H1 (cell line): ENCODE data around the gene DUSP7. TPM values are rescaled to one million over a fixed set of nuclear protein-coding genes. Genes with fewer than 3 reads are reported as not detected.

Source experiments
- CTCF ChIA-PET: fragments of 300-600 bp; sonication (Branson Sonifier 250); formaldehyde crosslinking; loops from one replicate; lab custom pipeline; 2021; ENCODE audit not compliant: partially characterized antibody; lab: Charles Lee
- POLR2A ChIA-PET: fragments of 300-600 bp; sonication (Branson Sonifier 250); formaldehyde crosslinking; loops from one replicate; lab custom pipeline; 2021; ENCODE audit warnings: inconsistent platforms; ENCODE audit not compliant: partially characterized antibody; lab: Charles Lee
- DNase-seq, 2 experiments: peaks; one replicate each; pipeline versions ENCODE4 v3.0.0 to v3.0.0-alpha.2; 2010 to 2022; ENCODE audit warnings: low spot score in 2 of 2, low read depth in 1 of 2, mixed read lengths in 1 of 2
- FAIRE-seq: peaks from 2 replicates; lab custom pipeline; 2011; peaks lifted over from hg19 to GRCh38; lab: Jason Lieb, UNC
- H2AFZ ChIP-seq: 2 replicates; pipeline ENCODE4 v1.8.1; 2012; ENCODE audit warnings: low read length, inconsistent platforms
- H2AK5ac ChIP-seq: 2 replicates; pipeline ENCODE4 v1.6.1; 2013; ENCODE audit warnings: low read depth, low read length
- H2BK120ac ChIP-seq: replicated peaks from 2 replicates; pipeline ENCODE3; 2013; ENCODE audit warnings: low read depth, low read length, inconsistent platforms
- H2BK12ac ChIP-seq: 2 replicates; pipeline ENCODE4 v1.6.1; 2013; ENCODE audit warnings: low read depth, low read length
- H2BK15ac ChIP-seq: 2 replicates; pipeline ENCODE4 v1.6.1; 2013; ENCODE audit warnings: low read length
- H2BK20ac ChIP-seq: 2 replicates; pipeline ENCODE4 v1.6.1; 2013; ENCODE audit warnings: low read length
- H2BK5ac ChIP-seq: 2 replicates; pipeline ENCODE4 v1.6.1; 2013; ENCODE audit warnings: low read depth, low read length
- H3K14ac ChIP-seq: 2 replicates; pipeline ENCODE4 v1.6.1; 2013; ENCODE audit warnings: inconsistent platforms; ENCODE audit not compliant: insufficient read length
- H3K18ac ChIP-seq: 2 replicates; pipeline ENCODE4 v1.6.1; 2013; ENCODE audit warnings: low read length; ENCODE audit errors: extremely low read depth
- H3K23ac ChIP-seq: 2 replicates; pipeline ENCODE4 v1.6.1; 2013; ENCODE audit warnings: inconsistent platforms; ENCODE audit not compliant: insufficient read length
- H3K23me2 ChIP-seq: 2 replicates; pipeline ENCODE4 v1.6.1; 2013; ENCODE audit warnings: low read depth, low read length
- H3K27ac ChIP-seq: 2 replicates; pipeline ENCODE4 v1.6.1; 2011; ENCODE audit warnings: low read depth, low read length, inconsistent platforms
- H3K27me3 ChIP-seq, 4 experiments: replicated peaks in 1 of 4; 1 replicate in 1 of 4; 2 replicates in 3 of 4; pipeline versions ENCODE4 v1.6.1 to v1.8.1; 2011 to 2013; ENCODE audit warnings: low read length in 3 of 4, mild to moderate bottlenecking in 3 of 4, inconsistent platforms in 2 of 4, mixed read lengths in 2 of 4, moderate library complexity in 1 of 4; ENCODE audit not compliant: control insufficient read depth in 3 of 4, insufficient read depth in 3 of 4; ENCODE audit errors: extremely low read depth in 1 of 4
- H3K36me3 ChIP-seq, 4 experiments: 2 replicates each; pipeline versions ENCODE4 v1.6.1 to v1.8.1; 2011 to 2013; ENCODE audit warnings: mild to moderate bottlenecking in 4 of 4, low read length in 3 of 4, moderate library complexity in 2 of 4, control low read depth in 1 of 4, inconsistent platforms in 1 of 4; ENCODE audit not compliant: insufficient read depth in 4 of 4, control insufficient read depth in 2 of 4
- H3K4ac ChIP-seq: replicated peaks from 2 replicates; pipeline ENCODE3; 2013; ENCODE audit warnings: low read length, low read depth, mixed read lengths, inconsistent platforms; ENCODE audit not compliant: insufficient read length
- H3K4me1 ChIP-seq, 4 experiments: replicated peaks in 1 of 4; 1 replicate in 1 of 4; 2 replicates in 3 of 4; pipeline versions ENCODE4 v1.6.1 to v1.8.1; 2011 to 2013; ENCODE audit warnings: low read length in 3 of 4, inconsistent platforms in 2 of 4, mixed read lengths in 1 of 4; ENCODE audit not compliant: insufficient read depth in 4 of 4, control insufficient read depth in 3 of 4
- H3K4me2 ChIP-seq, 2 experiments: 2 replicates each; pipeline versions ENCODE4 v1.6.1 to v1.8.1; 2011 to 2013; ENCODE audit warnings: low read depth in 2 of 2, low read length in 2 of 2, control low read depth in 1 of 2, inconsistent platforms in 1 of 2, mild to moderate bottlenecking in 1 of 2; ENCODE audit not compliant: insufficient read depth in 1 of 2
- H3K4me3 ChIP-seq, 4 experiments: fragments of 200-600, 300-600 bp in 1 of 4; sonication (generic), shearing (Covaris generic), sonication (Bioruptor Twin) in 1 of 4; 2 replicates each; pipeline versions ENCODE4 v1.5.1 to v1.8.1; 2011 to 2016; ENCODE audit warnings: low read length in 4 of 4, low read depth in 3 of 4, control low read depth in 2 of 4, inconsistent platforms in 2 of 4, mild to moderate bottlenecking in 2 of 4, mixed read lengths in 1 of 4, moderate library complexity in 1 of 4; ENCODE audit not compliant: insufficient read depth in 2 of 4; ENCODE audit errors: extremely low read depth in 1 of 4
- H3K56ac ChIP-seq: replicated peaks from 2 replicates; pipeline ENCODE3; 2013; ENCODE audit warnings: low read depth, mild to moderate bottlenecking, mixed read lengths, low read length, inconsistent platforms; ENCODE audit not compliant: insufficient read length
- H3K79me1 ChIP-seq: 2 replicates; pipeline ENCODE4 v1.6.1; 2013; ENCODE audit warnings: low read depth, low read length, control low read depth
- H3K79me2 ChIP-seq, 2 experiments: 2 replicates each; pipeline versions ENCODE4 v1.6.1 to v1.8.1; 2012 to 2013; ENCODE audit warnings: low read length in 2 of 2, mild to moderate bottlenecking in 2 of 2, inconsistent platforms in 1 of 2; ENCODE audit not compliant: insufficient read depth in 2 of 2, control insufficient read depth in 1 of 2
- H3K9ac ChIP-seq, 4 experiments: replicated peaks in 1 of 4; 1 replicate in 1 of 4; 2 replicates in 3 of 4; pipeline versions ENCODE4 v1.6.1 to v1.8.1; 2011 to 2013; ENCODE audit warnings: low read depth in 3 of 4, low read length in 3 of 4, control low read depth in 2 of 4, mild to moderate bottlenecking in 2 of 4, moderate library complexity in 2 of 4, inconsistent platforms in 1 of 4; ENCODE audit errors: extremely low read depth in 1 of 4
- H3K9me3 ChIP-seq, 2 experiments: 2 replicates each; pipeline versions ENCODE4 v1.6.1 to v1.8.1; 2012 to 2013; ENCODE audit warnings: mild to moderate bottlenecking in 2 of 2, moderate library complexity in 2 of 2, control low read depth in 1 of 2, inconsistent platforms in 1 of 2, low read depth in 1 of 2, low read length in 1 of 2, mixed read lengths in 1 of 2; ENCODE audit not compliant: insufficient read depth in 2 of 2
- H4K20me1 ChIP-seq, 2 experiments: replicated peaks in 1 of 2; 2 replicates each; pipeline versions ENCODE3 to v1.8.1; 2011 to 2013; ENCODE audit warnings: inconsistent platforms in 2 of 2, low read length in 2 of 2, mild to moderate bottlenecking in 1 of 2; ENCODE audit not compliant: insufficient read depth in 2 of 2, control insufficient read depth in 1 of 2
- H4K5ac ChIP-seq: 2 replicates; pipeline ENCODE4 v1.6.1; 2013; ENCODE audit warnings: low read length, low read depth, mixed read lengths, inconsistent platforms; ENCODE audit not compliant: insufficient read length
- H4K8ac ChIP-seq: 2 replicates; pipeline ENCODE4 v1.8.0; 2013; ENCODE audit warnings: mild to moderate bottlenecking, moderate library complexity, low read length, inconsistent platforms; ENCODE audit not compliant: insufficient read depth; ENCODE audit errors: extremely low read depth
- H4K91ac ChIP-seq: replicated peaks from 2 replicates; pipeline ENCODE3; 2013; ENCODE audit warnings: low read length, mixed read lengths, inconsistent platforms; ENCODE audit not compliant: insufficient read length
- ATF2 ChIP-seq: IDR thresholded peaks from 2 replicates; pipeline ENCODE4 v1.6.1; 2012; ENCODE audit warnings: low read length, inconsistent platforms
- CTBP2 ChIP-seq: IDR thresholded peaks from 2 replicates; pipeline ENCODE4 v1.7.0; 2011; ENCODE audit warnings: borderline replicate concordance, mild to moderate bottlenecking, moderate library complexity, mixed read lengths, low read length; ENCODE audit not compliant: insufficient read depth, insufficient read length
- EGR1 ChIP-seq: IDR thresholded peaks from 2 replicates; pipeline ENCODE4 v1.6.1; 2011; ENCODE audit warnings: low read depth, low read length, borderline replicate concordance
- EP300 ChIP-seq, 2 experiments: IDR thresholded peaks; 1 replicate in 1 of 2; 2 replicates in 1 of 2; pipeline ENCODE4 v1.6.1; 2011 to 2012; ENCODE audit warnings: low read depth in 2 of 2, low read length in 2 of 2, mild to moderate bottlenecking in 2 of 2, borderline replicate concordance in 1 of 2, inconsistent platforms in 1 of 2, moderate library complexity in 1 of 2
- POLR2AphosphoS5 ChIP-seq: IDR thresholded peaks from 2 replicates; pipeline ENCODE4 v1.6.1; 2011; ENCODE audit warnings: low read depth, low read length
- POU5F1 ChIP-seq: IDR thresholded peaks from 2 replicates; pipeline ENCODE4 v1.6.1; 2011; ENCODE audit warnings: low read depth, mild to moderate bottlenecking, low read length, moderate library complexity
- RNF2 ChIP-seq: fragments of 200-900, 300-1000 bp; sonication (generic); IDR thresholded peaks from 2 replicates; pipeline ENCODE4 v1.7.1; 2016; ENCODE audit warnings: borderline replicate concordance, low read depth, mild to moderate bottlenecking, antibody characterized with exemption, low read length; ENCODE audit not compliant: poor library complexity, severe bottlenecking; ENCODE audit errors: missing control alignments
- SIN3A ChIP-seq, 2 experiments: IDR thresholded peaks in 1 of 2; conservative IDR thresholded peaks in 1 of 2; 2 replicates each; pipeline ENCODE4 v1.6.1; 2011 to 2012; ENCODE audit warnings: low read length in 2 of 2, improper control_type of control experiment in 1 of 2, low read depth in 1 of 2, mild to moderate bottlenecking in 1 of 2
- SUZ12 ChIP-seq: fragments of 200-600 bp; sonication (generic); IDR thresholded peaks from 2 replicates; pipeline ENCODE4 v1.6.1; 2012; ENCODE audit warnings: mild to moderate bottlenecking, inconsistent platforms, low read length, moderate library complexity, mixed read lengths
- ZNF274 ChIP-seq: IDR thresholded peaks from 2 replicates; pipeline ENCODE4 v1.7.0; 2012; ENCODE audit warnings: low read length, borderline replicate concordance; ENCODE audit errors: extremely low read depth
- WGBS, 2 experiments: shearing (Covaris generic) in 1 of 2; methylation state at CpG; one replicate each; pipeline versions ENCODE4 v1.1.6 to v1.1.7; 2013 to 2015; ENCODE audit warnings: low lambda C conversion rate in 2 of 2, mixed read lengths in 2 of 2, inconsistent platforms in 1 of 2, low coverage in 1 of 2, missing lambda C conversion rate in 1 of 2; ENCODE audit not compliant: insufficient replicate concordance in 2 of 2, insufficient coverage in 1 of 2, insufficient read length in 1 of 2; ENCODE audit errors: extremely low coverage in 1 of 2, missing lambda C conversion rate in 1 of 2; 5-methylcytosine and 5-hydroxymethylcytosine counted together
- polyA plus RNA-seq, 7 experiments: library from polyadenylated mRNA; depleted of rRNA in 3 of 7; stranded (reverse) in 5 of 7; unstranded in 2 of 7; fragments of >200 nt in 5 of 7; fragments of 200-250 nt in 2 of 7; gene quantifications; 1 replicate in 5 of 7; 2 replicates in 1 of 7; 4 replicates in 1 of 7; pipeline versions ENCODE4 v1.2.1 to v1.2.3, GENCODE V29; 2011 to 2013; ENCODE audit warnings: missing spikeins in 2 of 7, mixed read lengths in 2 of 7
- total RNA-seq: library from RNA; stranded (reverse); fragmentation: NEBNext Ultra II Directional; extraction: Animal tissue kit (Norgen Biotek cat#: 25700); gene quantifications from 2 replicates; pipeline ENCODE4 v1.2.1, GENCODE V29; 2021

The DUSP7 gene
- total and polyA plus RNA-seq, 2 of the 8 experiments (the other 6 are each of a cell fraction or from before 2014, with no cell fraction given), result 19.4 to 24.9 TPM

- H3K4me1 ChIP-seq, result peaks cover 0 to 18% (median 10%) of the 10 kb centered on the region in 4 experiments; a peak in 6 of 7 replicates
- H2AK5ac ChIP-seq, result no peak overlapping the region
- peak overlapping the region; percentile 35; the same call in 1 of the 2 replicates for H2BK5ac ChIP-seq
- H4K91ac ChIP-seq, result no peak overlapping the region
- H3K14ac ChIP-seq, result no peak overlapping the region
- H3K27ac ChIP-seq, result no peak overlapping the region
- H2BK20ac ChIP-seq, result no peak overlapping the region
- POLR2A ChIA-PET, result interaction anchor here (0.6 to 3.1 kb wide), 3 partner anchors 10 to 108 kb away, joined by 3 to 22 read pairs (median 6); partner anchors contain the start of gene RPL29
- FAIRE-seq (no peak), DNase-seq (no peak)
- H4K5ac ChIP-seq, result no peak overlapping the region
- peaks cover 0 to 11% (median 8%) of the 10 kb centered on the region in 4 experiments; a peak in 5 of 8 replicates for H3K36me3 ChIP-seq
- H3K79me2 ChIP-seq, result peaks cover 0 to 2% of the 10 kb centered on the region in 2 experiments; a peak in 1 of 4 replicates
- H3K23me2 ChIP-seq, result peaks cover 12% of the 10 kb centered on the region
- H3K4me3 ChIP-seq, result no peak overlapping the region
- CTCF ChIA-PET, result interaction anchor here (1.2 to 33.0 kb wide), 13 partner anchors 13 to 94 kb away, joined by 3 to 984 read pairs (median 18); no protein-coding TSS in a partner anchor
- H3K27me3 ChIP-seq, result peaks cover 0 to 7% (median 3%) of the 10 kb centered on the region in 4 experiments; a peak in 4 of 7 replicates
- no peak overlapping the region; the same call in 1 of the 2 replicates for H4K8ac ChIP-seq
- no peaks in the 10 kb centered on the region for H3K9me3 ChIP-seq
- H3K4me2 ChIP-seq, result no peak overlapping the region
- no peak overlapping the region for H3K18ac ChIP-seq
- no peak overlapping the region for H3K4ac ChIP-seq
- H3K23ac ChIP-seq, result no peak overlapping the region
- no peak overlapping the region for H2BK120ac ChIP-seq
- H4K20me1 ChIP-seq, result peaks cover 0 to 2% of the 10 kb centered on the region in 2 experiments
- no peak overlapping the region for H2AFZ ChIP-seq
- H3K56ac ChIP-seq, result no peak overlapping the region
- no peak overlapping the region for H2BK12ac ChIP-seq
- 97% methylated on average over 8 of the region's 8 CpGs; no CpG with 5 or more reads in 1 of the 2 experiments for WGBS, 2 experiments
- no peak overlapping the region for H2BK15ac ChIP-seq
- H3K9ac ChIP-seq, result no peak overlapping the region
- no peaks in the 10 kb centered on the region; the same call in 1 of the 2 replicates for H3K79me1 ChIP-seq
- no peak for TF ChIP-seq ZNF274
- no peak for TF ChIP-seq ATF2
- no peak for TF ChIP-seq EGR1
- no peak for TF ChIP-seq POU5F1
- no peak for TF ChIP-seq RNF2
- TF ChIP-seq SIN3A (conservative IDR thresholded peaks at IDR 0.05 in 1 of 2, IDR thresholded peaks at IDR 0.05 in 1 of 2; ENCODE audit: low read depth in 1 of 2, low read length in 2 of 2), result no peak
- TF ChIP-seq POLR2AphosphoS5, result no peak
- no peak for TF ChIP-seq SUZ12
- no peak for TF ChIP-seq CTBP2
- TF ChIP-seq EP300 (IDR thresholded peaks at IDR 0.05; ENCODE audit: borderline replicate concordance in 1 of 2, low read depth in 2 of 2, low read length in 2 of 2), result no peak
These were observed 4.9 kb downstream of the DUSP7 start for GRCh38 chr3:52051444-52051843.
